ENCODE data around the gene ACTA1.
"Not testable (repeated sequence)": the region's sequence is repeated elsewhere in the genome, so short reads cannot be mapped to it uniquely, and the experiment has no call there.

Gene ACTA1

GRCh38 chr1:229434005-229434640 is at the start of gene ACTA1:
Gene ACTA1, minus strand, starts transcription at chr1:229434094. Its CDS starts 979 bp downstream, at chr1:229433115.
- intact Hi-C loops (cut with DNase I) = no loop called here
- no peak for DNase-seq

- peak in 1 of 10 donors; percentile 70 for DNase-seq
- intact Hi-C loops (cut with DNase I) = loop anchor here (1.0 to 5.0 kb wide), 2 partner anchors 140 to 224 kb away; partner anchors contain the start of gene CCSAP
These were observed 48.6 kb upstream of the ACTA1 start for GRCh38 chr1:229482511-229482910.

- intact Hi-C loops (cut with DNase I) = loop anchor here (5.0 kb wide), 1 partner anchor 138 kb away; the partner anchor contains the start of gene CCSAP
- no peak for DNase-seq
These were observed 46.6 kb upstream of the ACTA1 start for GRCh38 chr1:229480495-229480894.

- no peak for DNase-seq
- intact Hi-C loops (cut with DNase I) = loop anchor here (5.0 kb wide), 1 partner anchor 138 kb away; the partner anchor contains the start of gene CCSAP
These were observed 45.9 kb upstream of the ACTA1 start for GRCh38 chr1:229479660-229480399.

- DNase-seq = no peak
- intact Hi-C loops (cut with DNase I) = no loop called here
These were observed 45.0 kb upstream of the ACTA1 start for GRCh38 chr1:229478852-229479251.

GRCh38 chr1:229475859-229476258 is 42.0 kb upstream of the ACTA1 start:
- intact Hi-C loops (cut with DNase I); DNase-seq: not testable (repeated sequence)

GRCh38 chr1:229474509-229474908 is 40.6 kb upstream of the ACTA1 start:
- intact Hi-C loops (cut with DNase I) = no loop called here
- DNase-seq = no peak

GRCh38 chr1:229471175-229471574 is 37.3 kb upstream of the ACTA1 start:
- intact Hi-C loops (cut with DNase I) = no loop called here
- DNase-seq = no peak

GRCh38 chr1:229470406-229471043 is 36.6 kb upstream of the ACTA1 start:
- intact Hi-C loops (cut with DNase I) = no loop called here

GRCh38 chr1:229466887-229467286 is 33.0 kb upstream of the ACTA1 start:
- intact Hi-C loops (cut with DNase I) = no loop called here
- DNase-seq = no peak

More at GRCh38 chr1:229470406-229471043, 36.6 kb upstream of the ACTA1 start:
- DNase-seq = no peak

GRCh38 chr1:229464672-229465071 is 30.8 kb upstream of the ACTA1 start:
- DNase-seq = no peak
- intact Hi-C loops (cut with DNase I) = no loop called here

GRCh38 chr1:229461032-229461668 is 27.3 kb upstream of the ACTA1 start:
- peak in 6 of 10 donors; percentile 20 to 89 (median 48) for DNase-seq
- intact Hi-C loops (cut with DNase I) = no loop called here

GRCh38 chr1:229459815-229460214 is 25.9 kb upstream of the ACTA1 start:
- intact Hi-C loops (cut with DNase I) = no loop called here
- no peak for DNase-seq

GRCh38 chr1:229457436-229457835 is 23.5 kb upstream of the ACTA1 start:
- no peak for DNase-seq
- intact Hi-C loops (cut with DNase I) = no loop called here

- DNase-seq = no peak
- intact Hi-C loops (cut with DNase I) = no loop called here
These were observed 22.1 kb upstream of the ACTA1 start for GRCh38 chr1:229456016-229456415.

- DNase-seq = no peak
- intact Hi-C loops (cut with DNase I) = no loop called here
These were observed 20.2 kb upstream of the ACTA1 start for GRCh38 chr1:229454056-229454455.

- DNase-seq = no peak
- intact Hi-C loops (cut with DNase I) = no loop called here
These were observed 19.3 kb upstream of the ACTA1 start for GRCh38 chr1:229452956-229453801.

- intact Hi-C loops (cut with DNase I) = no loop called here
- no peak for DNase-seq
These were observed 15.0 kb upstream of the ACTA1 start for GRCh38 chr1:229448845-229449244.

GRCh38 chr1:229448354-229448753 is 14.5 kb upstream of the ACTA1 start:
- intact Hi-C loops (cut with DNase I) = no loop called here
- no peak for DNase-seq

GRCh38 chr1:229447809-229448252 is 13.9 kb upstream of the ACTA1 start:
- no peak for DNase-seq
- intact Hi-C loops (cut with DNase I) = no loop called here

All from posterior cingulate gyrus (tissue), 11 donors.